K562 treated with DMSO at 1 percent for 12 hours (cell line): Measurements from ENCODE around the gene H6PD. TPM values are rescaled to one million over a fixed set of nuclear protein-coding genes. Genes with fewer than 3 reads are reported as not detected.

Source experiments
- total RNA-seq: library from RNA; unstranded; fragments of 300-600 nt; gene quantifications from 2 replicates; pipeline ENCODE4 v1.2.3, GENCODE V29; 2022; ENCODE audit not compliant: insufficient read depth

H6PD gene
- total RNA-seq: 4.1 and 13.6 TPM in 2 replicates

GRCh38 chr1:9234223-9235095 is at the start of gene H6PD:
Gene H6PD, plus strand, starts transcription at chr1:9234774. Its CDS starts 10,161 bp downstream, at chr1:9244935.

GRCh38 chr1:9292361-9293240 is 58.0 kb downstream of the H6PD start, which contains the start of gene SPSB1:
Gene SPSB1, plus strand, starts transcription at chr1:9292894. Its CDS starts 62,998 bp downstream, at chr1:9355892.

Other genes with a start within 250 kb of the H6PD start
- not detected in 2 replicates for gene SLC2A7, start 208.4 kb upstream of the H6PD start, total RNA-seq
- not detected in 2 replicates for gene SLC2A5, start 165.1 kb upstream of the H6PD start, total RNA-seq
- 0.32 TPM in 1 of 2 replicates, not detected in the other for gene GPR157, start 105.7 kb upstream of the H6PD start, total RNA-seq
- gene SPSB1, start 58.1 kb downstream of the H6PD start, total RNA-seq: 0.75 and 1.6 TPM in 2 replicates